IMR-90 (cell line): ENCODE measurements around the gene SCAMP4.

Experiments used
- CEBPB ChIP-seq: IDR thresholded peaks from 2 replicates; pipeline ENCODE4 v1.6.1; 2012; ENCODE audit warnings: low read depth, low read length, improper control_type of control experiment
- CTCF ChIP-seq: conservative IDR thresholded peaks from 2 replicates; pipeline ENCODE4 v1.5.1; 2012; ENCODE audit warnings: mild to moderate bottlenecking, low read depth, low read length, improper control_type of control experiment
- ELK1 ChIP-seq: fragments of 150-350 bp; IDR thresholded peaks from 2 replicates; pipeline ENCODE4 v1.6.1; 2016; ENCODE audit warnings: low read depth, mild to moderate bottlenecking, low read length, moderate library complexity, borderline replicate concordance
- FOS ChIP-seq: fragments of 150-350 bp; IDR thresholded peaks from 2 replicates; pipeline ENCODE4 v1.6.1; 2016; ENCODE audit warnings: low read depth, low read length
- MAFK ChIP-seq: IDR thresholded peaks from 2 replicates; pipeline ENCODE4 v1.6.1; 2012; ENCODE audit warnings: low read depth, low read length, improper control_type of control experiment
- MAZ ChIP-seq: IDR thresholded peaks from 2 replicates; pipeline ENCODE4 v1.6.1; 2012; ENCODE audit warnings: low read depth, mild to moderate bottlenecking, low read length, improper control_type of control experiment, moderate library complexity, borderline replicate concordance
- POLR2A ChIP-seq: IDR thresholded peaks from 2 replicates; pipeline ENCODE4 v1.6.1; 2012; ENCODE audit warnings: mild to moderate bottlenecking, low read depth, low read length
- RFX5 ChIP-seq: IDR thresholded peaks from 2 replicates; pipeline ENCODE4 v1.8.0; 2012; ENCODE audit warnings: low read depth, mild to moderate bottlenecking, low read length, moderate library complexity
- SMC3 ChIP-seq: fragments of 150-350 bp; IDR thresholded peaks from 2 replicates; pipeline ENCODE4 v1.6.1; 2016; ENCODE audit warnings: low read depth, mild to moderate bottlenecking, antibody characterized with exemption, low read length, moderate library complexity

DNA sequence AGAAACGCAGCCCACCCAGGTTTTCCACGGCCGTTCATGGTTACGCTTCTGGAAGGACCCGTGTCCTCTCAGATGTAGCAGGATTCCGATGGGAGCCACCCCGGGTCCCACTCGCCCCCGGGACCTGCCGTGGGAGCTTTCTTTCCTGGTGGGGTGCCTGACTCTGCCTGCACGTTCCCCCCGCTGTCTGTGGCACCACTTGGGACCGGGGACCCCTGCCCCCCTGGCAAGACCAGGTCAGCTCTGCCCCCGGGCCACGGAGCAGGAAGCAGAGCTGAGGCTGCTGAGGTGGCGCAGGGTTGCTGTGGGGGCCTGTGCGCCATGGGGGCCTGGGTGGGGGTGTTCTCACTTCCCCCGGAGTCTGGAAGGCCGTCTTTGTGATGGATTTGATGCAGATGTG is 47.8 kb downstream of the SCAMP4 start:
- TF ChIP-seq POLR2A, result no peak
- TF ChIP-seq CTCF, result no peak
- TF ChIP-seq CEBPB, result no peak
- TF ChIP-seq MAFK, result no peak
- TF ChIP-seq RFX5, result no peak
- TF ChIP-seq ELK1, result no peak
- no peak for TF ChIP-seq SMC3
- no peak for TF ChIP-seq MAZ
- TF ChIP-seq FOS, result no peak
